GM13976 (cell line): Measurements from ENCODE around the gene LPCAT4.

Source experiments
- DNase-seq: peaks from one replicate; pipeline ENCODE4 v3.0.0; 2012; ENCODE audit warnings: low spot score
- CTCF ChIP-seq: IDR thresholded peaks from 2 replicates; pipeline ENCODE4 v1.5.1; 2012; ENCODE audit warnings: borderline replicate concordance, mild to moderate bottlenecking; ENCODE audit not compliant: insufficient read depth; ENCODE audit errors: extremely low read depth, missing control alignments, control extremely low read depth
- in situ Hi-C: fragments of 300-500 bp; cut with MboI; formaldehyde crosslinking; loops from one replicate; pipeline ENCODE4 v1.12.0; 2022; ENCODE audit warnings: low sequenced_read_pairs, mixed read lengths, inconsistent platforms; ENCODE audit not compliant: unreplicated experiment

LPCAT4 gene

GRCh38 chr15:34324933-34325332 lies 42.1 kb downstream of the LPCAT4 start:
- in situ Hi-C loops: no loop called here
- no peak for TF ChIP-seq CTCF

GRCh38 chr15:34323217-34323616 lies 43.8 kb downstream of the LPCAT4 start:
- in situ Hi-C loops: no loop called here
- no peak for TF ChIP-seq CTCF
- DNase-seq: no peak

More at GRCh38 chr15:34324933-34325332, 42.1 kb downstream of the LPCAT4 start:
- DNase-seq: no peak

- in situ Hi-C loops: no loop called here
- no peak for TF ChIP-seq CTCF
- peak; percentile 38 for DNase-seq
Measured at GRCh38 chr15:34318277-34319079, 48.5 kb downstream of the LPCAT4 start.

GRCh38 chr15:34314491-34315490 lies 52.2 kb downstream of the LPCAT4 start:
- no peak for DNase-seq
- in situ Hi-C loops: no loop called here
- no peak for TF ChIP-seq CTCF

- DNase-seq: no peak
- no peak for TF ChIP-seq CTCF
Measured at GRCh38 chr15:34311563-34311962, 55.4 kb downstream of the LPCAT4 start.

More at GRCh38 chr15:34311563-34311962, 55.4 kb downstream of the LPCAT4 start:
- in situ Hi-C loops: no loop called here
